Prostate gland (tissue), 2 donors: ENCODE data around the gene COL4A1. TPM values are rescaled to one million over a fixed set of nuclear protein-coding genes. Genes with fewer than 3 reads are reported as not detected.

Source experiments
- DNase-seq: peaks from one replicate; pipeline ENCODE4 v3.0.0-alpha.2; 2019; ENCODE audit warnings: low spot score
- H3K27ac ChIP-seq, 2 donors: fragments of 200-600 bp; sonication (generic); 2 replicates each; pipeline ENCODE4 v1.5.1; 2017 to 2019
- H3K27me3 ChIP-seq: fragments of 200-600 bp; sonication (generic); replicated peaks from 2 replicates; pipeline ENCODE4 v1.5.1; 2019; ENCODE audit not compliant: insufficient read depth
- H3K36me3 ChIP-seq, 2 donors: fragments of 200-600 bp; sonication (generic); 1 replicate in 1 of 2; 2 replicates in 1 of 2; pipeline versions ENCODE4 v1.5.1 to v1.8.1; 2017 to 2019
- H3K4me1 ChIP-seq: fragments of 200-600 bp; sonication (generic); replicated peaks from 2 replicates; pipeline ENCODE4 v1.5.1; 2019
- H3K4me3 ChIP-seq, 2 donors: fragments of 200-600 bp; sonication (generic); 2 replicates each; pipeline ENCODE4 v1.5.1; 2017 to 2019
- H3K9me3 ChIP-seq: fragments of 200-600 bp; sonication (generic); 2 replicates; pipeline ENCODE4 v1.5.1; 2017
- POLR2A ChIP-seq: fragments of 450-650 bp; IDR thresholded peaks from one replicate; pipeline ENCODE4 v1.6.1; 2016; ENCODE audit warnings: antibody characterized with exemption, mild to moderate bottlenecking
- POLR2AphosphoS5 ChIP-seq: sonication (generic); formaldehyde crosslinking; IDR thresholded peaks from one replicate; pipeline ENCODE4 v1.6.1; 2017; ENCODE audit warnings: antibody characterized with exemption
- WGBS: methylation state at CpG from one replicate; pipeline ENCODE4 v1.1.5; 2018; 5-methylcytosine and 5-hydroxymethylcytosine counted together
- intact Hi-C: fragments of 100-400 bp; cut with DNase I; formaldehyde crosslinking; loops from one replicate; pipeline ENCODE4 v1.14.2; 2022
- total RNA-seq, 2 donors: library from RNA; depleted of rRNA; stranded (reverse); fragments of >200 nt; gene quantifications; one replicate each; pipeline ENCODE4 v1.1.0, GENCODE V29; 2016
- TF ChIP-seq, protein P1 (sequence below), 4 experiments: fragments of 200-600 bp in 2 of 4; fragments of 450-650 bp in 2 of 4; sonication (generic) in 2 of 4; IDR thresholded peaks; 1 replicate in 3 of 4; 2 replicates in 1 of 4; pipeline ENCODE4 v1.5.1; 2016 to 2019; ENCODE audit warnings: antibody characterized with exemption in 4 of 4, mild to moderate bottlenecking in 2 of 4, moderate library complexity in 2 of 4

COL4A1 gene
- total RNA-seq, 2 donors from 2014 or later: 37.3 to 132 TPM

GRCh38 chr13:110281736-110282135 is 25.2 kb downstream of the COL4A1 start:
- intact Hi-C loops: no loop called here
- H3K27ac ChIP-seq: peak overlapping the region in 1 of 2 donors; percentile 4

GRCh38 chr13:110280985-110281688 is 25.8 kb downstream of the COL4A1 start:
- Histone ChIP-seq H3K27ac (peak overlapping the region in 1 of 2 donors; percentile 4), H3K36me3 (no peaks in the 10 kb centered on the region), H3K9me3 (no peaks in the 10 kb centered on the region), H3K27me3 (no peaks in the 10 kb centered on the region), H3K4me3 (no peak overlapping the region), H3K4me1 (no peaks in the 10 kb centered on the region)
- intact Hi-C loops: no loop called here
- TF ChIP-seq POLR2A: no peak
- TF ChIP-seq, protein P1, sequence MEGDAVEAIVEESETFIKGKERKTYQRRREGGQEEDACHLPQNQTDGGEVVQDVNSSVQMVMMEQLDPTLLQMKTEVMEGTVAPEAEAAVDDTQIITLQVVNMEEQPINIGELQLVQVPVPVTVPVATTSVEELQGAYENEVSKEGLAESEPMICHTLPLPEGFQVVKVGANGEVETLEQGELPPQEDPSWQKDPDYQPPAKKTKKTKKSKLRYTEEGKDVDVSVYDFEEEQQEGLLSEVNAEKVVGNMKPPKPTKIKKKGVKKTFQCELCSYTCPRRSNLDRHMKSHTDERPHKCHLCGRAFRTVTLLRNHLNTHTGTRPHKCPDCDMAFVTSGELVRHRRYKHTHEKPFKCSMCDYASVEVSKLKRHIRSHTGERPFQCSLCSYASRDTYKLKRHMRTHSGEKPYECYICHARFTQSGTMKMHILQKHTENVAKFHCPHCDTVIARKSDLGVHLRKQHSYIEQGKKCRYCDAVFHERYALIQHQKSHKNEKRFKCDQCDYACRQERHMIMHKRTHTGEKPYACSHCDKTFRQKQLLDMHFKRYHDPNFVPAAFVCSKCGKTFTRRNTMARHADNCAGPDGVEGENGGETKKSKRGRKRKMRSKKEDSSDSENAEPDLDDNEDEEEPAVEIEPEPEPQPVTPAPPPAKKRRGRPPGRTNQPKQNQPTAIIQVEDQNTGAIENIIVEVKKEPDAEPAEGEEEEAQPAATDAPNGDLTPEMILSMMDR (IDR thresholded peaks at IDR 0.05): no peak
- no peak for TF ChIP-seq POLR2AphosphoS5
- WGBS: 64% methylated on average over 7 of the region's 7 CpGs
- no peak for DNase-seq

More at GRCh38 chr13:110281736-110282135, 25.2 kb downstream of the COL4A1 start:
- H3K9me3 ChIP-seq: no peaks in the 10 kb centered on the region
- TF ChIP-seq, protein P1 (IDR thresholded peaks at IDR 0.05): no peak
- TF ChIP-seq POLR2AphosphoS5 (no peak), POLR2A (no peak)
- H3K4me1 ChIP-seq: no peaks in the 10 kb centered on the region
- no peaks in the 10 kb centered on the region for H3K27me3 ChIP-seq
- H3K4me3 ChIP-seq: no peak overlapping the region
- 81% methylated on average over 5 of the region's 5 CpGs for WGBS
- H3K36me3 ChIP-seq: no peaks in the 10 kb centered on the region
- DNase-seq: no peak

DNA sequence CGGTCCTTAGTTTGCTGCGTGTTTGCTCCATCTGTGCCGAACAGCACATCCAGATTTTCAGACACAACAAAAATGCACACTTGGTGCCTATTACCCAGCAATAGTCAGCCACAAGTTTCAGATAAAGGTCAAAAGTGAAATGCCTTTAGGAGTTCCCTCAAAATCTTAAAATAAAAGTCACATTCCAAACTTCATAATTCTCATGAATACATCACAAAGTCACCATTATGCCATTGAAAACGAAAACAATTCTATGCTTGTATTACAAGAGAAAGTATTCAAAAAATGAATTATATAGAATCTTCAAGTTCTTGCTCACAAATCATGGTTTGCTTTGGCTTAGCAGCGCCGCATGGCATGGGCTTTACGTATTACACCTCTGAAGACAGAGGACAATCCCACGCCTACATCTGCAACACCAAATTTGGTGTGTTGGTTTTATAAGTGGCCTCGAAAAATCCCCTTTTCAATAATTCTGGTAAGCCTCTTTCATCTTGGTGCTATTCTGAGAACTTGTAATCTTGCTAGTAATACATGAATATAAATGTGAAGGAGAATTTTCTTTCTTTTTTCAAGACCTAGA is 26.6 kb downstream of the COL4A1 start:
- Histone ChIP-seq H3K4me3 (no peak overlapping the region), H3K9me3 (no peaks in the 10 kb centered on the region), H3K36me3 (no peaks in the 10 kb centered on the region), H3K27me3 (no peaks in the 10 kb centered on the region), H3K4me1 (no peaks in the 10 kb centered on the region), H3K27ac (peak overlapping the region in 1 of 2 donors; percentile 29)
- TF ChIP-seq POLR2A (no peak), POLR2AphosphoS5 (no peak)
- TF ChIP-seq, protein P1 (IDR thresholded peaks at IDR 0.05): no peak
- DNase-seq: no peak
- intact Hi-C loops: no loop called here
- 84% methylated on average over 9 of the region's 9 CpGs for WGBS

GRCh38 chr13:110279684-110280083 is 27.3 kb downstream of the COL4A1 start:
- no peak for DNase-seq
- Histone ChIP-seq H3K4me3 (no peak overlapping the region), H3K27ac (no peak overlapping the region), H3K27me3 (no peaks in the 10 kb centered on the region), H3K9me3 (no peaks in the 10 kb centered on the region), H3K36me3 (no peaks in the 10 kb centered on the region), H3K4me1 (no peaks in the 10 kb centered on the region)
- intact Hi-C loops: no loop called here
- 81% methylated on average over 4 of the region's 4 CpGs for WGBS
- TF ChIP-seq POLR2AphosphoS5 (no peak), POLR2A (no peak)
- TF ChIP-seq, protein P1 (IDR thresholded peaks at IDR 0.05): no peak

GRCh38 chr13:110278859-110279258 is 28.1 kb downstream of the COL4A1 start:
- H3K4me3 ChIP-seq: no peak overlapping the region
- WGBS: 96% methylated on average over 7 of the region's 7 CpGs
- intact Hi-C loops: no loop called here
- no peaks in the 10 kb centered on the region for H3K9me3 ChIP-seq
- no peaks in the 10 kb centered on the region for H3K27me3 ChIP-seq
- H3K4me1 ChIP-seq: no peaks in the 10 kb centered on the region
- H3K27ac ChIP-seq: no peak overlapping the region
- H3K36me3 ChIP-seq: no peaks in the 10 kb centered on the region
- DNase-seq: no peak
- TF ChIP-seq, protein P1 (IDR thresholded peaks at IDR 0.05): no peak
- no peak for TF ChIP-seq POLR2AphosphoS5
- no peak for TF ChIP-seq POLR2A
